GM21367 (cell line): ENCODE results near the gene ALG12.

Experiments
- ATAC-seq: cut with Tn5 transposase; IDR thresholded peaks from one replicate; pipeline ENCODE4 v1.9.1; 2021; ENCODE audit not compliant: unreplicated experiment

Gene ALG12

GRCh38 chr22:49930596-49931412 lies 12.6 kb upstream of the ALG12 start:
- no peak for ATAC-seq

- no peak for ATAC-seq
These were observed 11.8 kb upstream of the ALG12 start for GRCh38 chr22:49929994-49930575.

- no peak for ATAC-seq
These were observed 11.2 kb upstream of the ALG12 start for GRCh38 chr22:49929211-49929979.

- ATAC-seq = no peak
These were observed 10.4 kb upstream of the ALG12 start for GRCh38 chr22:49928555-49929210.

GRCh38 chr22:49928185-49928495 lies 9.9 kb upstream of the ALG12 start:
- ATAC-seq = no peak

- no peak for ATAC-seq
These were observed 9.4 kb upstream of the ALG12 start for GRCh38 chr22:49927483-49928184.

- no peak for ATAC-seq
These were observed 8.7 kb upstream of the ALG12 start for GRCh38 chr22:49926916-49927315.

- ATAC-seq = no peak
These were observed 7.4 kb upstream of the ALG12 start for GRCh38 chr22:49925525-49926128.

GRCh38 chr22:49924113-49924833 lies 6.0 kb upstream of the ALG12 start:
- ATAC-seq = no peak

- ATAC-seq = no peak
These were observed 5.2 kb upstream of the ALG12 start for GRCh38 chr22:49923445-49923844.

- no peak for ATAC-seq
These were observed 4.7 kb upstream of the ALG12 start for GRCh38 chr22:49922926-49923325.

GRCh38 chr22:49922484-49922883 lies 4.2 kb upstream of the ALG12 start:
- ATAC-seq = no peak

- ATAC-seq = no peak
These were observed 3.5 kb upstream of the ALG12 start for GRCh38 chr22:49921508-49922278.

- no peak for ATAC-seq
These were observed 2.6 kb upstream of the ALG12 start for GRCh38 chr22:49920859-49921258.

- no peak for ATAC-seq
These were observed 958 bp upstream of the ALG12 start for GRCh38 chr22:49918911-49919881.

GRCh38 chr22:49916831-49917230 lies 1.4 kb downstream of the ALG12 start:
- no peak for ATAC-seq

- no peak for ATAC-seq
These were observed 2.6 kb downstream of the ALG12 start for GRCh38 chr22:49915610-49916009.

GRCh38 chr22:49914256-49914655 lies 4.0 kb downstream of the ALG12 start:
- ATAC-seq = no peak
